ENCODE data around the gene NUDT14.

- TF ChIP-seq CTCF (IDR thresholded peaks at IDR 0.05): no peak
- no peak for TF ChIP-seq POLR2A (IDR thresholded peaks at IDR 0.05)
- TF ChIP-seq EP300 (IDR thresholded peaks at IDR 0.05; ENCODE audit: low read depth): no peak
- TF ChIP-seq POLR2AphosphoS5 (IDR thresholded peaks at IDR 0.05): no peak
These were observed 48.1 kb upstream of the NUDT14 start for GRCh38 chr14:105229099-105229655.

All from transverse colon (tissue), 4 donors.